Measurements from ENCODE around the gene PCDHB8.
A peak's percentile ranks its signal among the peaks of the same experiment; 100 is the strongest.
"Not testable (repeated sequence)": the region's sequence is repeated elsewhere in the genome, so short reads cannot be mapped to it uniquely, and the experiment has no call there.

Gene PCDHB8

GRCh38 chr5:141184117-141184855 is 6.7 kb downstream of the PCDHB8 start:
- not testable (repeated sequence) for DNase-seq (ENCODE audit: low spot score); FAIRE-seq

GRCh38 chr5:141186897-141187512 is 9.4 kb downstream of the PCDHB8 start, which contains the start of gene PCDHB9:
Gene PCDHB9, plus strand, starts transcription at chr5:141187161. Its CDS starts 158 bp downstream, at chr5:141187319.
- DNase-seq (ENCODE audit: low spot score) (no peak), FAIRE-seq (no peak)

GRCh38 chr5:141188682-141189081 is 11.1 kb downstream of the PCDHB8 start:
- FAIRE-seq = not testable (repeated sequence)

GRCh38 chr5:141189131-141189530 is 11.5 kb downstream of the PCDHB8 start:
- DNase-seq (ENCODE audit: low spot score); FAIRE-seq: not testable (repeated sequence)

More at GRCh38 chr5:141188682-141189081, 11.1 kb downstream of the PCDHB8 start:
- not testable (repeated sequence) for DNase-seq (ENCODE audit: low spot score)

- FAIRE-seq (no peak), DNase-seq (ENCODE audit: low spot score) (no peak)
These were observed 14.6 kb downstream of the PCDHB8 start, which contains the start of gene PCDHB10 for GRCh38 chr5:141192110-141192725. Gene PCDHB10, plus strand, starts transcription at chr5:141192353. Its CDS starts 200 bp downstream, at chr5:141192553.

- not testable (repeated sequence) for DNase-seq (ENCODE audit: low spot score); FAIRE-seq
These were observed 16.7 kb downstream of the PCDHB8 start for GRCh38 chr5:141194332-141194731.

- DNase-seq (ENCODE audit: low spot score) (no peak), FAIRE-seq (no peak)
These were observed 18.8 kb downstream of the PCDHB8 start for GRCh38 chr5:141196363-141196762.

- no peak for FAIRE-seq
- DNase-seq (ENCODE audit: low spot score) = no peak
These were observed 22.0 kb downstream of the PCDHB8 start, which contains the start of gene PCDHB11 for GRCh38 chr5:141199359-141200235. Gene PCDHB11, plus strand, starts transcription at chr5:141199627. Its CDS starts 148 bp downstream, at chr5:141199775.

- not testable (repeated sequence) for DNase-seq (ENCODE audit: low spot score); FAIRE-seq
These were observed 23.5 kb downstream of the PCDHB8 start for GRCh38 chr5:141201126-141201525.

- FAIRE-seq = not testable (repeated sequence)
These were observed 24.1 kb downstream of the PCDHB8 start for GRCh38 chr5:141201646-141202045.

GRCh38 chr5:141208478-141208877 is 30.9 kb downstream of the PCDHB8 start, which contains the start of gene PCDHB12:
Gene PCDHB12, plus strand, starts transcription at chr5:141208719. Its CDS starts 189 bp downstream, at chr5:141208908.
- FAIRE-seq (no peak), DNase-seq (ENCODE audit: low spot score) (no peak)

More at GRCh38 chr5:141201646-141202045, 24.1 kb downstream of the PCDHB8 start:
- not testable (repeated sequence) for DNase-seq (ENCODE audit: low spot score)

GRCh38 chr5:141210281-141210680 is 32.7 kb downstream of the PCDHB8 start:
- FAIRE-seq; DNase-seq (ENCODE audit: low spot score): not testable (repeated sequence)

- not testable (repeated sequence) for DNase-seq (ENCODE audit: low spot score); FAIRE-seq
These were observed 33.3 kb downstream of the PCDHB8 start for GRCh38 chr5:141210849-141211248.

- not testable (repeated sequence) for FAIRE-seq; DNase-seq (ENCODE audit: low spot score)
These were observed 36.2 kb downstream of the PCDHB8 start, which contains the start of gene PCDHB13 for GRCh38 chr5:141213656-141214339. Gene PCDHB13, plus strand, starts transcription at chr5:141213919. Its CDS starts 205 bp downstream, at chr5:141214124.

- not testable (repeated sequence) for FAIRE-seq; DNase-seq (ENCODE audit: low spot score)
These were observed 37.0 kb downstream of the PCDHB8 start for GRCh38 chr5:141214583-141214982.

- not testable (repeated sequence) for DNase-seq (ENCODE audit: low spot score); FAIRE-seq
These were observed 37.9 kb downstream of the PCDHB8 start for GRCh38 chr5:141215504-141215903.

- not testable (repeated sequence) for FAIRE-seq
These were observed 38.4 kb downstream of the PCDHB8 start for GRCh38 chr5:141216035-141216434.

GRCh38 chr5:141223112-141223783 is 45.7 kb downstream of the PCDHB8 start, which contains the start of gene PCDHB14:
Gene PCDHB14, plus strand, starts transcription at chr5:141223343. Its CDS starts 163 bp downstream, at chr5:141223506.
- DNase-seq (ENCODE audit: low spot score) (peak; percentile 23), FAIRE-seq (peak; percentile 18)

More at GRCh38 chr5:141216035-141216434, 38.4 kb downstream of the PCDHB8 start:
- not testable (repeated sequence) for DNase-seq (ENCODE audit: low spot score)

- not testable (repeated sequence) for DNase-seq (ENCODE audit: low spot score); FAIRE-seq
These were observed 47.3 kb downstream of the PCDHB8 start for GRCh38 chr5:141224844-141225243.

Data from RCC 7860 (cell line).